ENCODE data around the gene CYGB.
"Not testable (repeated sequence)": the region's sequence is repeated elsewhere in the genome, so short reads cannot be mapped to it uniquely, and the experiment has no call there.

The CYGB gene

DNA sequence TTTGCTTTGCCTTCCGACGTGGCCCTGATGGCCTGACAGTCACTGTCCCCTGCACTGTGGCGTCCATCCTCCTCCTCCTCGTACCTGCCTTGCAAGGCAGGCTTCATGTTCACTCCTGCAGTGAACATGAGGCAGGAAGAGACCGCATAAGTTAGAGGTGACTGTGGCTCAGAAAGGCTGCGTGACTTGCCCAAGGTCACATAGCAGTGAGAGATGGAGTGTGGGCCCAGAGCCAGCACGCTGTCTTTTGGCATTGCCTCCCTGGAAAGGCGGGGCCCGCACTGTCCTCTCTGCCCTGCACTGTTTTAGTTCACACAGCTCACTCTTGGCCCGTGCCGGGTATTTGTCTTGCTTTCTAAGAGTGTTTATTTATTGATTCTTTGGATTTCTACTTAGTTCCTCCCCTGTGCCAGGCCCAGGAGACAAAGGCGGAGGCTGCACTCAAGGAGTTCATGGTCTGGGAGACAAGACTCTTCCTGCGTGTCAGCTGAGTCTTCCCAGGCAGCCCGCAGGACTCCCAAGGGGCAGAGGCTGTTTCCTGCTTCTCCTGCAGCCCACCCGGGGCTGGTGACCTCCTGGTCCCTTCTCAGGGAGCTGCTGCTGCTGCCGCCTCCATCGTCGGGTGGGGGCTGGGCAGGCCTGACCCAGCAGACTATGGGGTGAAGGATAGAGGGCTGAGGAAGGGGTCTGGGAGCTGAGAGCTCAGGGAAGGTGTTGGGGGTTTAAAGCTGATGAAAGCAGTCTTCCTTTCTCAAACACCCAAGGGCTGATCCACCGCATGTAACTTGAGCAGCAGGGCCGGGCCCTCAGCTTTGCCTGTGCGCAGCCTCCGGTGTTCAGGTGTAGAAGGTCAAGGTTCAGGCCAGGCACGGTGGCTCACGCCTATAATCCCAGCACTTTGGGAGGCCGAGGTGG is 12.7 kb downstream of the CYGB start:
- H3K36me3 Mint-ChIP-seq (ENCODE audit: low read depth) = no peaks in the 10 kb centered on the region
- H3K4me3 Mint-ChIP-seq = peak overlapping the region; percentile 55
- DNase-seq = no peak
- H3K27me3 Mint-ChIP-seq (ENCODE audit: low read depth, poor library complexity) = peaks cover 22% of the 10 kb centered on the region
- H3K27ac Mint-ChIP-seq = peak overlapping the region; percentile 91
- H3K4me1 Mint-ChIP-seq = peaks cover 63% of the 10 kb centered on the region
- H3K9me3 Mint-ChIP-seq = no peaks in the 10 kb centered on the region
- TF ChIP-seq CTCF (IDR thresholded peaks at IDR 0.05) = no peak

GRCh38 chr17:76523084-76524037 is 14.1 kb downstream of the CYGB start:
- TF ChIP-seq CTCF (IDR thresholded peaks at IDR 0.05) = peak; percentile 100
- peaks cover 62% of the 10 kb centered on the region for H3K4me1 Mint-ChIP-seq
- DNase-seq = peak; percentile 89
- no peak overlapping the region for H3K27ac Mint-ChIP-seq
- no peaks in the 10 kb centered on the region for H3K9me3 Mint-ChIP-seq
- no peaks in the 10 kb centered on the region for H3K36me3 Mint-ChIP-seq (ENCODE audit: low read depth)
- H3K4me3 Mint-ChIP-seq = no peak overlapping the region
- H3K27me3 Mint-ChIP-seq (ENCODE audit: low read depth, poor library complexity) = peaks cover 23% of the 10 kb centered on the region

DNA sequence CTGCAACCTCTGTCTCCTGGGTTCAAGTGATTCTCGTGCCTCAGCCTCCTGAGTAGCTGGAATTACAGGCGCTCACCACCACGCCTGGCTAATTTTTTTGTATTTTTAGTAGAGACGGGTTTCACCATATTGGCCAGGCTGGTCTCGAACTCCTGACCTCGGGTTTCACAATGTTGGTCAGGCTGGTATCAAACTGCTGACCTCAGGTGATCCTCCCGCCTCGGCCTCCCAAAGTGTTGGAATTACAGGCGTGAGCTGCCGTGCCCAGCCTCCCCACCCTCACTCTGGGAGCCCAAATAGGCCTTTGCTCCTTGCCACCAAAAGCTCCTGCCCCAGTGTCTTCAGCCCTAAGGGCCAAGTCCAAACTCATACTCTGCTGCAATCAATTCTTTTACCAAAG is 15.8 kb downstream of the CYGB start:
- not testable (repeated sequence) for H3K27ac Mint-ChIP-seq; H3K4me3 Mint-ChIP-seq; DNase-seq; H3K36me3 Mint-ChIP-seq (ENCODE audit: low read depth); H3K9me3 Mint-ChIP-seq
- peaks cover 56% of the 10 kb centered on the region for H3K4me1 Mint-ChIP-seq
- H3K27me3 Mint-ChIP-seq (ENCODE audit: low read depth, poor library complexity) = peaks cover 23% of the 10 kb centered on the region

DNA sequence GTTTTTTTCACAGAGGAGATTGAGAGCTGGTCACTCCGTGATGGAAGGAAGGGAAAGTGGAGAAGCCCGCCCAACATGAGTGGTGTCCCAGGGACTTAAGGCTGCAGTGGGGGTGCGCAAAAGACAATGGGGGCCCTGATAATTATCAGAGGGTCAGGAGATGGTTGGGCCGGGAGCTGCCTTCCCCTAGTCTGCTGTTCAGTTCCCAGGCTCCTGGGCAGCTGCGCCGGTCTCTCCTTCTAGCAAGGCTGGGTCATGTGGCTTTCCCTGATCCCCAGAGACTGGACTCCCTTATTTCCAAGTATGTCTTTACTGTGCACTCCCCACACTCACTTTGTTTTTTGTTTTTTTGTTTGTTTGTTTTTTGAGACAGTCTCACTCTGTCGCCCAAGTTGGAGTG is 16.2 kb downstream of the CYGB start:
- no peak for TF ChIP-seq CTCF (IDR thresholded peaks at IDR 0.05)
- Mint-ChIP-seq H3K36me3 (ENCODE audit: low read depth) (no peaks in the 10 kb centered on the region), H3K9me3 (no peaks in the 10 kb centered on the region), H3K27ac (no peak overlapping the region), H3K4me1 (peaks cover 56% of the 10 kb centered on the region), H3K4me3 (no peak overlapping the region), H3K27me3 (ENCODE audit: low read depth, poor library complexity) (peaks cover 23% of the 10 kb centered on the region)
- DNase-seq = no peak

DNA sequence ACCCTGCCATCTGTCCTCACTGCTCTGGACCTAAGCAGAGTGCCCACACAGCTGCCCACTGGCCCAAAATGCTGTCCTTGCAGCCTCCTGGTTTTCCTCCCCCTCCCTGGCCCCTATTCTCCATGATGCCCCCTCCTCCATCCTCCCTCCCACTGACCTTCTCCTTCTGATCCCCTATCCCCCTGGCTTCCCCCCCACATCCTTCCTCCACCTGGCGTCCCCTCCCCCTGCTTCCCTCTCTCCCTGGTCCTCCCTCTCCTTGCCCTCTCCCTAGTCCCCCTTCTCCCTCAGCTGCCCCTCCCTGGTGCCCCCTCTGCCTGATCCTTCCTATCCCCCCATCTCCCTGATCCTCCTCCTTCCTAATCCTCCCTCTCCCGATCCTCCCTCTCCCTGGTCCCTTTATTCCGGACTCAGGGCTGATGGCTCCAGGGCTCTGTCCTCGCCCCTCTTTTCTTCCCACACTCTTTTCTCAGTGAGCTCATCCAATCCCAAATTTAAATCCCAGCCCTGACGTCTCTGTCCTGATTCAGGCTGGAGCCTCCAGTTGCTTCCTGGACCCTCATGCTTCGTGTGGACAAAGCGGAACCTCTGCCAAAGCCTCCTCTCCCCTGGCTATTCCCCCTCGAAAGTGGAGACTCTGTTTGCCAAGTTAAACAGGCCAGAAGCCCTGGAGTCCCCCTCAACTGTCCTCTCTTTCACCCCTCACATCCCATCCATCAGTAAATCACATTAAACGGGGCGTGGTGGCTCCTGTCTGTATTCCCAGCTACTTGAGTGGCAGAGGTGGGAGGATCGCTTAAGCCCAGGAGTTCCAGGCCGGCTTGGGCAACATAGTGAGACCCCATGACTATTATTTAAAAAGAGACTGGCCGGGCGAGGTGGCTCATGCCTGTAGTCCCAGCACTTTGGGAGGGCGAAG is 18.2 kb downstream of the CYGB start:
- no peaks in the 10 kb centered on the region for H3K36me3 Mint-ChIP-seq (ENCODE audit: low read depth)
- no peak overlapping the region for H3K4me3 Mint-ChIP-seq
- H3K4me1 Mint-ChIP-seq = peaks cover 59% of the 10 kb centered on the region
- peak overlapping the region; percentile 58 for H3K27ac Mint-ChIP-seq
- no peak for TF ChIP-seq CTCF (IDR thresholded peaks at IDR 0.05)
- peaks cover 18% of the 10 kb centered on the region for H3K27me3 Mint-ChIP-seq (ENCODE audit: low read depth, poor library complexity)
- no peaks in the 10 kb centered on the region for H3K9me3 Mint-ChIP-seq
- DNase-seq = no peak
